ENCODE measurements around the gene TEX44.
A peak's percentile ranks its signal among the peaks of the same experiment; 100 is the strongest.
"Not testable (repeated sequence)": the region's sequence is repeated elsewhere in the genome, so short reads cannot be mapped to it uniquely, and the experiment has no call there.

The TEX44 gene

GRCh38 chr2:231592636-231593145 is at the start of gene TEX44:
TSS of gene TEX44 (plus strand) at chr2:231592864. CDS start at chr2:231592952, 88 bp downstream.
- DNase-seq, result no peak

GRCh38 chr2:231545105-231545902 is 47.4 kb upstream of the TEX44 start:
- DNase-seq, result peak; percentile 84

GRCh38 chr2:231546014-231546715 is 46.5 kb upstream of the TEX44 start:
- DNase-seq, result no peak

- no peak for DNase-seq
These were observed 45.2 kb upstream of the TEX44 start for GRCh38 chr2:231547315-231548110.

GRCh38 chr2:231548752-231549151 is 43.9 kb upstream of the TEX44 start:
- no peak for DNase-seq

- DNase-seq, result no peak
These were observed 43.0 kb upstream of the TEX44 start for GRCh38 chr2:231549446-231550239.

- DNase-seq, result no peak
These were observed 39.9 kb upstream of the TEX44 start for GRCh38 chr2:231552752-231553151.

GRCh38 chr2:231554327-231554726 is 38.3 kb upstream of the TEX44 start:
- no peak for DNase-seq

- DNase-seq, result no peak
These were observed 37.7 kb upstream of the TEX44 start for GRCh38 chr2:231554748-231555545.

GRCh38 chr2:231556496-231556895 is 36.2 kb upstream of the TEX44 start:
- DNase-seq, result not testable (repeated sequence)

- no peak for DNase-seq
These were observed 35.7 kb upstream of the TEX44 start for GRCh38 chr2:231556981-231557380.

GRCh38 chr2:231557571-231558217 is 35.0 kb upstream of the TEX44 start:
- peak; percentile 68 for DNase-seq

GRCh38 chr2:231563378-231563961 is 29.2 kb upstream of the TEX44 start:
- no peak for DNase-seq

- DNase-seq, result no peak
These were observed 26.6 kb upstream of the TEX44 start for GRCh38 chr2:231565887-231566594.

GRCh38 chr2:231567159-231567558 is 25.5 kb upstream of the TEX44 start:
- DNase-seq, result no peak

GRCh38 chr2:231568098-231568784 is 24.4 kb upstream of the TEX44 start:
- DNase-seq, result no peak

GRCh38 chr2:231568785-231569435 is 23.8 kb upstream of the TEX44 start:
- no peak for DNase-seq

- DNase-seq, result not testable (repeated sequence)
These were observed 21.7 kb upstream of the TEX44 start for GRCh38 chr2:231570915-231571314.
